ENCODE measurements around the gene BTN1A1. TPM values are rescaled to one million over a fixed set of nuclear protein-coding genes. Genes with fewer than 3 reads are reported as not detected.

The BTN1A1 gene
- polyA plus RNA-seq, 1 donor = 0.25 TPM

Other genes starting within 250 kb of the BTN1A1 start
- gene BTN3A2, start 135.1 kb upstream of the BTN1A1 start, polyA plus RNA-seq (ENCODE audit: insufficient read length) = 16.4 TPM
- 7.1 TPM for gene BTN2A2, start 117.2 kb upstream of the BTN1A1 start, polyA plus RNA-seq (ENCODE audit: insufficient read length)
- gene BTN3A1, start 98.0 kb upstream of the BTN1A1 start, polyA plus RNA-seq (ENCODE audit: insufficient read length) = 20.9 TPM
- gene BTN3A3, start 59.8 kb upstream of the BTN1A1 start, polyA plus RNA-seq (ENCODE audit: insufficient read length) = 14.1 TPM
- gene BTN2A1, start 42.3 kb upstream of the BTN1A1 start, polyA plus RNA-seq (ENCODE audit: insufficient read length) = 27.4 TPM
- gene HMGN4, start 38.1 kb downstream of the BTN1A1 start, polyA plus RNA-seq (ENCODE audit: insufficient read length) = 57.4 TPM
- 10.4 TPM for gene ABT1, start 96.7 kb downstream of the BTN1A1 start, polyA plus RNA-seq (ENCODE audit: insufficient read length)
- gene ZNF322, start 159.4 kb downstream of the BTN1A1 start, polyA plus RNA-seq (ENCODE audit: insufficient read length) = 14.8 TPM

All from hindlimb muscle (tissue), 1 donor.